ENCODE data around the gene DCUN1D3.

GRCh38 chr16:20900299-20901067 is at the start of gene DCUN1D3, which contains the start of gene LYRM1:
- TF ChIP-seq POLR2A (IDR thresholded peaks at IDR 0.05; ENCODE audit: low read depth) (peak; percentile 88), CTCF (IDR thresholded peaks at IDR 0.05) (no peak), EP300 (IDR thresholded peaks at IDR 0.05) (peak; percentile 83)

Measured in esophagus muscularis mucosa (tissue), 4 donors.